Measurements from ENCODE around the gene DMD.
"Not testable (repeated sequence)": the region's sequence is repeated elsewhere in the genome, so short reads cannot be mapped to it uniquely, and the experiment has no call there.

Gene DMD

GRCh38 chrX:31471229-31471628 is 1740.1 kb downstream of the DMD start:
- no peak for DNase-seq

- not testable (repeated sequence) for DNase-seq
Observed at GRCh38 chrX:31470753-31471152, 1740.6 kb downstream of the DMD start.

GRCh38 chrX:31464306-31464915 is 1746.9 kb downstream of the DMD start:
- no peak for DNase-seq

GRCh38 chrX:31461266-31461665 is 1750.1 kb downstream of the DMD start:
- no peak for DNase-seq

GRCh38 chrX:31459361-31459760 is 1752.0 kb downstream of the DMD start:
- DNase-seq = no peak

- DNase-seq = no peak
Observed at GRCh38 chrX:31449965-31450364, 1761.4 kb downstream of the DMD start.

GRCh38 chrX:31449081-31449480 is 1762.3 kb downstream of the DMD start:
- no peak for DNase-seq

GRCh38 chrX:31445542-31445941 is 1765.8 kb downstream of the DMD start:
- no peak for DNase-seq

GRCh38 chrX:31443654-31444053 is 1767.7 kb downstream of the DMD start:
- no peak for DNase-seq

- DNase-seq = no peak
Observed at GRCh38 chrX:31440546-31440945, 1770.8 kb downstream of the DMD start.

GRCh38 chrX:31436424-31436823 is 1774.9 kb downstream of the DMD start:
- DNase-seq = no peak

GRCh38 chrX:31435592-31435991 is 1775.8 kb downstream of the DMD start:
- no peak for DNase-seq

GRCh38 chrX:31433856-31434255 is 1777.5 kb downstream of the DMD start:
- no peak for DNase-seq

GRCh38 chrX:31429915-31430314 is 1781.4 kb downstream of the DMD start:
- DNase-seq = no peak

GRCh38 chrX:31423609-31424189 is 1787.7 kb downstream of the DMD start:
- DNase-seq = no peak

GRCh38 chrX:31421441-31421840 is 1789.9 kb downstream of the DMD start:
- DNase-seq = no peak

- DNase-seq = no peak
Observed at GRCh38 chrX:31420711-31421151, 1790.6 kb downstream of the DMD start.

GRCh38 chrX:31420302-31420701 is 1791.0 kb downstream of the DMD start:
- DNase-seq = no peak

GRCh38 chrX:31397119-31397518 is 1814.2 kb downstream of the DMD start:
- DNase-seq = no peak

- DNase-seq = no peak
Observed at GRCh38 chrX:31392513-31392912, 1818.8 kb downstream of the DMD start.

GRCh38 chrX:31388946-31389345 is 1822.4 kb downstream of the DMD start:
- no peak for DNase-seq

GRCh38 chrX:31384471-31384870 is 1826.9 kb downstream of the DMD start:
- no peak for DNase-seq

- no peak for DNase-seq
Observed at GRCh38 chrX:31383991-31384390, 1827.4 kb downstream of the DMD start.

GRCh38 chrX:31378973-31379372 is 1832.4 kb downstream of the DMD start:
- not testable (repeated sequence) for DNase-seq

- DNase-seq = not testable (repeated sequence)
Observed at GRCh38 chrX:31377821-31378220, 1833.5 kb downstream of the DMD start.

Data from activated CD8-positive, alpha-beta memory T cell treated with anti-CD3 and anti-CD28 coated beads, Interleukin-2, amount 50 U/mL, for 4 hours (primary cell).